Measurements from ENCODE around the gene ACP1. TPM values are rescaled to one million over a fixed set of nuclear protein-coding genes. Genes with fewer than 3 reads are reported as not detected.
A peak's percentile ranks its signal among the peaks of the same experiment; 100 is the strongest.

ACP1 gene
- total and polyA plus RNA-seq, 10 donors = 58.1 to 103 (median 72.9) TPM

- Histone ChIP-seq H3K27me3 (replicated peaks in 1 of 7) (peaks cover 0 to 9% (median 0%) of the 10 kb centered on the region in 7 donors), H3K27ac (no peak overlapping the region), H3K4me3 (no peak overlapping the region), H3K9me3 (no peaks in the 10 kb centered on the region), H3K4me1 (peaks cover 0 to 7% (median 0%) of the 10 kb centered on the region in 6 donors), H3K36me3 (peaks cover 0 to 83% (median 57%) of the 10 kb centered on the region in 6 donors)
- intact Hi-C loops (cut with DNase I; ENCODE audit: low total_unique reads) = no loop called here
- no peak for DNase-seq
- 94 to 97% (median 96%) methylated on average over 9 of the region's 9 CpGs for WGBS, 5 donors
- TF ChIP-seq POLR2AphosphoS5 (IDR thresholded peaks at IDR 0.05) = peak in 1 of 3 donors; percentile 6
- no peak for TF ChIP-seq CTCF (IDR thresholded peaks at IDR 0.05 in 8 of 11, conservative IDR thresholded peaks at IDR 0.05 in 3 of 11)
Observed at GRCh38 chr2:281381-281780, 16.6 kb downstream of the ACP1 start.

GRCh38 chr2:282371-283263, 17.9 kb downstream of the ACP1 start:
- DNase-seq = no peak
- WGBS, 5 donors = 92 to 97% (median 94%) methylated on average over 12 of the region's 12 CpGs
- peaks cover 4 to 18% (median 9%) of the 10 kb centered on the region in 6 donors for H3K4me1 ChIP-seq
- TF ChIP-seq POLR2AphosphoS5 (IDR thresholded peaks at IDR 0.05) (no peak), CTCF (IDR thresholded peaks at IDR 0.05 in 8 of 11, conservative IDR thresholded peaks at IDR 0.05 in 3 of 11) (no peak), POLR2A (IDR thresholded peaks at IDR 0.05) (no peak)
- no peak overlapping the region for H3K4me3 ChIP-seq
- H3K27me3 ChIP-seq (replicated peaks in 1 of 7) = peaks cover 0 to 19% (median 11%) of the 10 kb centered on the region in 7 donors
- H3K9me3 ChIP-seq = no peaks in the 10 kb centered on the region
- H3K36me3 ChIP-seq = peaks cover 0 to 70% (median 46%) of the 10 kb centered on the region in 6 donors
- H3K27ac ChIP-seq = no peak overlapping the region
- intact Hi-C loops (cut with DNase I; ENCODE audit: low total_unique reads) = no loop called here

- H3K36me3 ChIP-seq = peaks cover 0 to 55% (median 31%) of the 10 kb centered on the region in 6 donors
Observed at GRCh38 chr2:283996-284794, 19.4 kb downstream of the ACP1 start.

More at GRCh38 chr2:283996-284794, 19.4 kb downstream of the ACP1 start:
- H3K27ac ChIP-seq = no peak overlapping the region
- intact Hi-C loops (cut with DNase I; ENCODE audit: low total_unique reads) = no loop called here
- no peaks in the 10 kb centered on the region for H3K9me3 ChIP-seq
- no peak for DNase-seq
- peaks cover 0 to 35% (median 24%) of the 10 kb centered on the region in 7 donors for H3K27me3 ChIP-seq (replicated peaks in 1 of 7)
- no peak overlapping the region for H3K4me3 ChIP-seq
- TF ChIP-seq POLR2A (IDR thresholded peaks at IDR 0.05) = no peak
- no peak for TF ChIP-seq CTCF (IDR thresholded peaks at IDR 0.05 in 8 of 11, conservative IDR thresholded peaks at IDR 0.05 in 3 of 11)
- no peak for TF ChIP-seq POLR2AphosphoS5 (IDR thresholded peaks at IDR 0.05)
- peaks cover 6 to 33% (median 22%) of the 10 kb centered on the region in 6 donors for H3K4me1 ChIP-seq
- 91 to 96% (median 94%) methylated on average over 3 to 4 of the region's 4 CpGs for WGBS, 5 donors
